ENCODE results near the gene OSBPL8.
"Not testable (repeated sequence)": the region's sequence is repeated elsewhere in the genome, so short reads cannot be mapped to it uniquely, and the experiment has no call there.

OSBPL8 gene

DNA sequence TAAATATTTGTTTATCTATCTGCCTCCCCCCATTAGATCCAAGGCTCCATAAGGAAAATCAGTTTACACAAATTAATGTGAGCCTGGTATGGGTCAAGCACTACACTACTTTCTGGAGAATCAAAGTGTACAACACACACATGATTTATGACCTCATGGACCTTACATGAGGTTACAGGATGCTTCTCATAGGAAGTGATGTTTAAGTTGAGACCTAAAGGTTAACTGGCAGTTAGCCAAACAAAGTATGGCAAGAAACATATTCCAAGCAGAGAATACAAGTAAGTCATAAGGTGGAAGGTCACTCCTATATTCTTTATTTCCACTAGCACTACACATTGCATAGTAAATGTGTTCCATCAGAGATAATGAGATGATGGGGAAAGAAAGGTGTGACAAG is 39.2 kb downstream of the OSBPL8 start:
- no peak for DNase-seq (ENCODE audit: low spot score)

DNA sequence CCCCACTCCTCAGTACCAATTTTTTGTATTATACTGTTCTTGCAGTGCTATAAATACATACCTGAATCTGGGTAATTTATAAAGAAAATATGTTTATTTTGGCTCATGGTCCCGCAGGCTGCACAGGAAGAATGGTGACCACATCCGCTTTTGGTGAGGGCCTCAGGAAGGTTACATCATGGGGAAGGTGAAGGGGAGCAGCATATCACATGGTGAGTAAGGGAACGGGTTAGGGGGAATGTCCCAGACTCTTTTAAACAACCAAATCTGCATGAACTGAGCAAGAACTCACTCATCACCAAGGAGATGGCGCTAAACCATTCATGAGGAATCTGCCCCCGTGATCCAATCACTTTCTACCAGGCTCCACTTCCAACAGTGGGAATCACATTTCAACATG is 40.0 kb downstream of the OSBPL8 start:
- DNase-seq (ENCODE audit: low spot score), result no peak

DNA sequence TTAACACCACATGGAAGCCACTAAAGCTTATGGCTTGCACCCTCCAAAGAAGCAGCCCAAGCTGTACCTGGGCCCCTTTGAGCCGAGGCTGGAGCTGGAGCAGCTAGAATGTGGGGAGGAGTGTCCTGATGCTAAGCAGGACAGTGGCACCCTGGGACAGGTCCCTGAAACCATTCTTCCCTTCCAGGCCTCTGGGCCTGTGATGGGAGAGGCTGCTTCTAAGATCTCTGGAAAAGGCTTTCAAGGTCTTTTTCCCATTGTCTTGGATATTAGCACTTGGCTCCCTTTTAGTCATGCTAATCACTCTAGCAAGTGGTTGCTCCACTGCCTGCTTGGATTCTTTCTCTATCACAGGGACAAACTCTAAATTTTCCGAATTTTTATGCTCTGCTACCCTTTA is 40.9 kb downstream of the OSBPL8 start:
- DNase-seq (ENCODE audit: low spot score), result no peak

DNA sequence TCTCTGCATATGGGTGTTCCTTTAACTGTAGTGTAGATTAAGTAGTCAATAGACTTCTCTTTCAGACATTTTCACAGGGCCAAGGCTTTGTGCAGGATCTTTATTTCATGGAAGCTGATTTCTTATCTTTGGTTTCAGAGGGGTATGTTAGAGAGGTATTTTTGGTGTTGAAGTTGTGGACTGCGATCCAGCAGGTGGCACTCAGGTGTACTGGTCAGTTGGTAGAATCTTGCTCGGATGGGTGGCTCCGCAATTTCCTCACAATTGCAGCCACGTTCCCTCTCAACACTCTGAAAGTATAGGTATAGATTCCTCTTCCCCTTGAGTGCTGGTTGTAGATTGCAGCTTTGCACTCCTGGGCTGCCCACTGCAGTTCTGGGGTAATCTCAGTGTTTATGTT is 44.3 kb downstream of the OSBPL8 start:
- DNase-seq (ENCODE audit: low spot score), result peak; percentile 19

DNA sequence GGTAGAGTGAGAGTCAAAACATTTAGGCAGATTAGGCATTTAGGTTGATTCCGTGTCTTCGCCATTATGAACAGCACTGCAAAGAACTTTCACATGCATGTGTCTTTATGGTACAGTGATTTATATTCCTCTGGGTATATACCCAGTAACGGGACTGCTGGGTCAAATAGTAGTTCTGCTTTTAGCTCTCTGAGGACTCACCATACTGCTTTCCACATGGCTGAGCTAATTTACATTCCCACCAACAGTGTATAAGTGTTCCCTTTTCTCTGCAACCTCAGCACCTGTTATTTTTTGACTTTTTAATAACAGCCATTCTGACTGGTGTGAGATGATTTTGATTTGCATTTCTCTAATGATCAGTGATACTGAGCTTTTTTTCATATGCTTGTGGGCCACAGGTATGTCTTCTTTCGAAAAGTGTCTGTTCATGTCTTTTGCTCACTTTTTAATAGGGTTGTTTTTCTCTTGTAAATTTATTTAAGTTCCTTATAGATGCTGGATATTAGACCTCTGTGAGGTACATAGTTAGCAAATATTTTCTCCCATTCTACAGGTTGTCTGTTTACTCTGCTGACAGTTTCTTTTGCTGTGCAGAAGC is 48.4 kb downstream of the OSBPL8 start:
- DNase-seq (ENCODE audit: low spot score), result not testable (repeated sequence)

GRCh38 chr12:76508128-76508980 is 51.2 kb downstream of the OSBPL8 start:
- no peak for DNase-seq (ENCODE audit: low spot score)

- DNase-seq (ENCODE audit: low spot score), result no peak
Measured at GRCh38 chr12:76506149-76506548, 53.4 kb downstream of the OSBPL8 start.

DNA sequence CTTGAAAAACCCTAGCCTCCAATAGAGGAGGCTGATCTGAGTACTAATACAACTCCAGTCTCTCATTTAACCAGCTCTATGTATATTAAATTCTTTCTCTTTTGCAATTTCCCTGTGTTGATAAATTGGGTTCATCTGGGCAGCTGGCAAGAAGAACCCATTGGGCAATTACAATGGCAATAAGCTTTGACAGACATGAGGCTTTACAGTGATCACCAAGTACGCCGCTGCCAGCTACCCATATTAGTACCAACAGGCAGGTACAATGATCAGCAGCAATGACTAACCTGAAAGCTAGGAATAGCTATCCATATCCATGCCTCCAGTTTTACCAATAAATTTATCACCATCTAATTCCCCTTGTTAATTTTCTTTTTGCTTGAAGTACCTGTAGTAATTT is 54.5 kb downstream of the OSBPL8 start:
- DNase-seq (ENCODE audit: low spot score), result no peak

- DNase-seq (ENCODE audit: low spot score), result no peak
Measured at GRCh38 chr12:76504606-76505005, 55.0 kb downstream of the OSBPL8 start.

- no peak for DNase-seq (ENCODE audit: low spot score)
Measured at GRCh38 chr12:76503957-76504356, 55.6 kb downstream of the OSBPL8 start.

- DNase-seq (ENCODE audit: low spot score), result no peak
Measured at GRCh38 chr12:76501390-76501789, 58.2 kb downstream of the OSBPL8 start.

DNA sequence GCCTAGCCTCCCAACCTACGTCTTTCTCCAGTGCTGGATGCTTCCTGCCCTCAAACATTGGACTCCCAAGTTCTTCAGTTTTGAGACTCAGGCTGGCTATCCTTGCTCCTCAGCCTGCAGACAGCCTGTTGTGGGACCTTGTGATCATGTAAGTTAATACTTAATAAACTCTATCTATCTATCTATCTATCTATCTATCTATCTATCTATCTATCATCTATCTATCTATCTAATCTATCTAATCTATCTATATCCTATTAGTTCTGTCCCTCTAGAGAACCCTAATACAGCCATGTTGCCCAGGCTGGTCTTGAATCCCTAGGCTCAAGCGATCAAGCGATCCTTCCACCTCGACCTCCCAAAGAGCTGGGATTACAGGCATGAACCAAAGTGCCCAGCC is 60.4 kb downstream of the OSBPL8 start:
- DNase-seq (ENCODE audit: low spot score), result not testable (repeated sequence)

DNA sequence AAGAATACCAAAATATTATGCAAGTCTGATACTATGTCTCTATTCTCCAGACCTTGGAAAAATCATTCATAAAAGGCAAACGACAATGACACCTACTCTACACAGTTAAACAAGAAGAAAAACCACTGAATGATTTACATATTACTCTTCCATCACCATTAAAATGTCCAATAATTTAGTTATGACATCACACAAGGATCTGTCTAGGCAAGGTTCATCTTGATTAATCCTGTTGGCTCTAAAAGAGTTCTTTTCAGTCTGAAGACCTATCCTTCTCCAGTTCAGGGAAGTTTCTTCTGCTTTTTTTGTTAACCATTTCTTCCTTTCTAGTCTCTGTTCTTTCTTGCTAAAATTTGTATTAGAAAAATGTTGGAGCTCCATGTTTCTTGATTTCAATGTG is 64.0 kb downstream of the OSBPL8 start:
- no peak for DNase-seq (ENCODE audit: low spot score)

DNA sequence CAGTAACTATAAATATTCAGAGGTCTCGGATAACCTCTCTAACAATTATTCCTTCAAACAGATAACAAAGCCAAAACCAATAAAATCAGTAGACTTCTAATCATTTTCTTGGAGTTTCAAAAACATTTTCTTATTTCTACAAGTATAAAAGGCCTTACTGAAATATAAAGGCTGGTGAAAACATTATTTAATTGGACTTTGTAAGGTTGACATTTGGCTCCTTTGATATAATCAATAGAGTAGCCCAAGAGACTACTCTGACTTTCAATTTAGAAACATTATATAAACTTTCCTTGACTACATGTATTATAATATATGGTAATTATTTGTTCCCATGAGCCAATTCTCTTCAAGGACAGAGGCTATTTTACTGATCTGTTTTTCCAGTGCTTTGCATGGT is 68.3 kb downstream of the OSBPL8 start:
- DNase-seq (ENCODE audit: low spot score), result no peak

DNA sequence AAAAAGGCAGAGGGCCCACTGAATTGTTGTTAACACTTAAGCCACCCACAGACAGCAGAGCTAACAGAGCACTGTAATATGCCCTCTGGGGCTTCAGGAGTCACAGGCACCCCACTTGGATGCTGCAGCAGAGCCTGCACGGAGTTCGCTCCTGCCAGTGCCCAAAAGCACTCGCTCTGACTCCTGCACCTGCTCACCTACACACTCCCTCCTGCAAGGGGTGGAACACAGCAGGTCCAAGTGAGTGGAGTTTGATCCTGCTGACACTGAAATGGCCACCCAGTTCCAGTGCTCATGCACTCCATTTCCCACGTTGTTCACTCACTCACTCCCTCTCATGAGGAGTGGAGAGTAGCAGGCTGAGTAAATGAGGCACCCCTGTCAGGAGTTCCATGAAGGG is 68.8 kb downstream of the OSBPL8 start:
- no peak for DNase-seq (ENCODE audit: low spot score)

- DNase-seq (ENCODE audit: low spot score), result no peak
Measured at GRCh38 chr12:76489737-76490136, 69.8 kb downstream of the OSBPL8 start.

GRCh38 chr12:76486011-76486410 is 73.6 kb downstream of the OSBPL8 start:
- no peak for DNase-seq (ENCODE audit: low spot score)

DNA sequence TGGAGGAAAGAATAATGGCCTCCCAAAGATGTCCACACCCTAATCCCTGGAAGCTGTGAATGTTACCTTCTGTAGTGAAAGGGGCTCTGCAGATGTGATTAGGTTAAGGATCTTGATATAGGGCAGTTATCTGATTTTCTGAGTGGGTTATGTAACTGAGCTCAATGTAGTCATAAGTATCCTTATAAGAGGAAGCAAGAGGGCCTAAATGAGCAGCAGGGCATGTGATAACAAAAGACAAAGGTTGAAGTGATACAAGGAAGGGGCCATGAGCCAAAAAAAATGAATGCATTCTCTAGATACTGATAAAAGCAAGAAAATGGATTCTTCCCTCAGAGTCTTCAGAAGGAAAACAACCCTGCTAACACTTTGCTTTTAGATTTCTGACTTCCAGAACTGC is 78.8 kb downstream of the OSBPL8 start:
- no peak for DNase-seq (ENCODE audit: low spot score)

GRCh38 chr12:76478045-76478444 is 81.5 kb downstream of the OSBPL8 start:
- no peak for DNase-seq (ENCODE audit: low spot score)

DNA sequence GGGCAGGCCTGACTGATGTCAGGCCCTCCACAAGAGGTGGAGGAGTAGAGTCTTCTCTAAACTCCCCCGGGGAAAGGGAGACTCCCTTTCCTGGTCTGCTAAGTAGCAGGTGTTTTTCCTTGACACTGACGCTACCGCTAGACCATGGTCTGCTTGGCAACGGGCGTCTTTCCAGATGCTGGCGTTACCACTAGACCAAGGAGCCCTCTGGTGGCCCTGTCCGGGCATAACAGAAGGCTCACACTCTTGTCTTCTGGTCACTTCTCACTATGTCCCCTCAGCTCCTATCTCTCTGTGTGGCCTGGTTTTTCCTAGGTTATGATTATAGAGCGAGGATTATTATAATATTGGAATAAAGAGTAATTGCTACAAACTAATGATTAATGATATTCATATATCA is 86.7 kb downstream of the OSBPL8 start:
- not testable (repeated sequence) for DNase-seq (ENCODE audit: low spot score)

- no peak for DNase-seq (ENCODE audit: low spot score)
Measured at GRCh38 chr12:76471579-76471978, 88.0 kb downstream of the OSBPL8 start.

- DNase-seq (ENCODE audit: low spot score), result peak; percentile 63
Measured at GRCh38 chr12:76470028-76470939, 89.3 kb downstream of the OSBPL8 start.

Data from SW480 (cell line).